Smooth muscle cell (in vitro differentiated cells): ENCODE results near the gene FSCN2. TPM values are rescaled to one million over a fixed set of nuclear protein-coding genes. Genes with fewer than 3 reads are reported as not detected.

ENCODE experiments used
- DNase-seq: peaks from one replicate; lab custom pipeline; 2025; ENCODE audit not compliant: unreplicated experiment; lab: John Stamatoyannopoulos, UW
- H2AFZ ChIP-seq: fragments of 200-600 bp; sonication (generic); 2 replicates; pipeline ENCODE4 v1.6.0; 2016; ENCODE audit warnings: antibody characterized with exemption, low read depth, mild to moderate bottlenecking
- H3F3A ChIP-seq: fragments of 200-600 bp; sonication (generic); 2 replicates; pipeline ENCODE4 v1.6.0; 2017; ENCODE audit warnings: antibody characterized with exemption, low read depth
- H3K27ac ChIP-seq: fragments of 200-600 bp; sonication (generic); 2 replicates; pipeline ENCODE4 v1.5.1; 2016; ENCODE audit warnings: low read depth, mild to moderate bottlenecking
- H3K27me3 ChIP-seq: fragments of 200-600 bp; sonication (generic); 2 replicates; pipeline ENCODE4 v1.6.1; 2016; ENCODE audit warnings: low read depth, mild to moderate bottlenecking
- H3K36me3 ChIP-seq: fragments of 200-600 bp; sonication (generic); 2 replicates; pipeline ENCODE4 v1.5.1; 2016; ENCODE audit warnings: low read depth
- H3K4me1 ChIP-seq: fragments of 200-600 bp; sonication (generic); 2 replicates; pipeline ENCODE4 v1.5.1; 2016; ENCODE audit warnings: low read depth
- H3K4me2 ChIP-seq: fragments of 200-600 bp; sonication (generic); 2 replicates; pipeline ENCODE4 v1.6.0; 2016; ENCODE audit warnings: mild to moderate bottlenecking
- H3K4me3 ChIP-seq: fragments of 200-600 bp; sonication (generic); 2 replicates; pipeline ENCODE4 v1.5.1; 2016; ENCODE audit warnings: mild to moderate bottlenecking
- H3K79me2 ChIP-seq: fragments of 200-600 bp; sonication (generic); 2 replicates; pipeline ENCODE4 v1.6.0; 2016; ENCODE audit warnings: low read depth, mild to moderate bottlenecking
- H3K9ac ChIP-seq: fragments of 200-600 bp; sonication (generic); 2 replicates; pipeline ENCODE4 v1.6.0; 2016; ENCODE audit warnings: low read depth
- H3K9me3 ChIP-seq: fragments of 200-600 bp; sonication (generic); replicated peaks from 2 replicates; pipeline ENCODE4 v1.5.1; 2016; ENCODE audit warnings: low read depth
- H4K20me1 ChIP-seq: fragments of 200-600 bp; sonication (generic); 2 replicates; pipeline ENCODE4 v1.6.0; 2016; ENCODE audit warnings: low read depth
- WGBS: methylation state at CpG from one replicate; pipeline ENCODE4 v1.1.7; 2016; ENCODE audit warnings: low lambda C conversion rate; 5-methylcytosine and 5-hydroxymethylcytosine counted together
- polyA plus RNA-seq: library from polyadenylated mRNA; unstranded; fragments of >200 nt; fragmentation: Nextera tagmentation; extraction: Ambion mirVana; gene quantifications from 2 replicates; pipeline ENCODE4 v1.2.1, GENCODE V29; 2016
- total RNA-seq: library from RNA; depleted of rRNA; stranded (reverse); fragments of >200 nt; gene quantifications from 2 replicates; pipeline ENCODE4 v1.2.3, GENCODE V29; 2014
- TF ChIP-seq, protein P1 (sequence below): fragments of 200-600 bp; sonication (generic); IDR thresholded peaks from 2 replicates; pipeline ENCODE4 v1.5.1; 2017; ENCODE audit warnings: borderline replicate concordance, mild to moderate bottlenecking, antibody characterized with exemption; ENCODE audit not compliant: insufficient read depth, poor library complexity, severe bottlenecking

Gene FSCN2
- total and polyA plus RNA-seq, 2 experiments from 2014 or later, result 0.63 to 0.72 TPM

DNA sequence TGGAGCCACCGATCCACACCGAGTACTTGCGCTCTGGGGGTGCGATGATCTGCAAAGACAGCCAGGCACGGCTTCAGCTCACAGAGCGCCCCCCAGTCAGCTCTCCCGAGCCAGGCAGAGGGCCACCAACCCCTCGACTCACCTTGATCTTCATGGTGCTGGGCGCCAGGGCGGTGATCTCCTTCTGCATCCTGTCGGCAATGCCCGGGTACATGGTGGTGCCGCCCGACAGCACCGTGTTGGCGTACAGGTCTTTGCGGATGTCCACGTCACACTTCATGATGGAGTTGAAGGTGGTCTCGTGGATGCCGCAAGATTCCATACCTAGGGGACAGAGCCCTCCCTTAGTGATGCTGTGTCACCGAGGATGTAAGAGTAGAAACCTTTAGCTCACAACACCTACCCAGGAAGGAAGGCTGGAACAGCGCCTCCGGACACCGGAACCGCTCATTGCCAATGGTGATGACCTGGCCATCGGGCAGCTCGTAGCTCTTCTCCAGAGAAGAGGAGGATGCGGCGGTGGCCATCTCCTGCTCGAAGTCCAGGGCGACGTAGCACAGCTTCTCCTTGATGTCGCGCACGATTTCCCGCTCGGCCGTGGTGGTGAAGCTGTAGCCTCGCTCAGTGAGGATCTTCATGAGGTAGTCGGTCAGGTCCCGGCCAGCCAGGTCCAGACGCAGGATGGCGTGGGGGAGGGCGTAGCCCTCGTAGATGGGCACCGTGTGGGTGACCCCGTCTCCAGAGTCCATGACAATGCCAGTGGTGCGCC lies 17.2 kb upstream of the FSCN2 start:
- Histone ChIP-seq H2AFZ (no peak overlapping the region), H3K9me3 (no peaks in the 10 kb centered on the region), H3K4me1 (peaks cover 16% of the 10 kb centered on the region), H3K4me2 (peak overlapping the region; percentile 95), H3K4me3 (peak overlapping the region; percentile 96), H3K36me3 (peaks cover 3% of the 10 kb centered on the region), H3K27me3 (no peaks in the 10 kb centered on the region), H3F3A (peaks cover 57% of the 10 kb centered on the region), H3K9ac (peak overlapping the region; percentile 52), H3K79me2 (peaks cover 47% of the 10 kb centered on the region), H3K27ac (peak overlapping the region; percentile 65), H4K20me1 (peaks cover 65% of the 10 kb centered on the region)
- WGBS, result 2% methylated on average over 48 of the region's 48 CpGs
- TF ChIP-seq, protein P1, sequence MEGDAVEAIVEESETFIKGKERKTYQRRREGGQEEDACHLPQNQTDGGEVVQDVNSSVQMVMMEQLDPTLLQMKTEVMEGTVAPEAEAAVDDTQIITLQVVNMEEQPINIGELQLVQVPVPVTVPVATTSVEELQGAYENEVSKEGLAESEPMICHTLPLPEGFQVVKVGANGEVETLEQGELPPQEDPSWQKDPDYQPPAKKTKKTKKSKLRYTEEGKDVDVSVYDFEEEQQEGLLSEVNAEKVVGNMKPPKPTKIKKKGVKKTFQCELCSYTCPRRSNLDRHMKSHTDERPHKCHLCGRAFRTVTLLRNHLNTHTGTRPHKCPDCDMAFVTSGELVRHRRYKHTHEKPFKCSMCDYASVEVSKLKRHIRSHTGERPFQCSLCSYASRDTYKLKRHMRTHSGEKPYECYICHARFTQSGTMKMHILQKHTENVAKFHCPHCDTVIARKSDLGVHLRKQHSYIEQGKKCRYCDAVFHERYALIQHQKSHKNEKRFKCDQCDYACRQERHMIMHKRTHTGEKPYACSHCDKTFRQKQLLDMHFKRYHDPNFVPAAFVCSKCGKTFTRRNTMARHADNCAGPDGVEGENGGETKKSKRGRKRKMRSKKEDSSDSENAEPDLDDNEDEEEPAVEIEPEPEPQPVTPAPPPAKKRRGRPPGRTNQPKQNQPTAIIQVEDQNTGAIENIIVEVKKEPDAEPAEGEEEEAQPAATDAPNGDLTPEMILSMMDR, result no peak
- DNase-seq, result no peak

DNA sequence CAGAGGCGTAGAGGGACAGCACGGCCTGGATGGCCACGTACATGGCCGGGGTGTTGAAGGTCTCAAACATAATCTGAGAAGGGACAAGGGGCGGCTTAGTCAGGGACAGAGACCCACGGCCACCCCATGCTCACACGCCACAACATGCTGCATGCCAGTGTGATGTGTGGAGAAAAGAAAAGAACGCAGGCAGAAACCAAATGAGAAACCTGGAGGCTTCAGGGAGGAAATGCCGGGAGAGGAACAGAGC lies 16.7 kb upstream of the FSCN2 start:
- H2AFZ ChIP-seq, result no peak overlapping the region
- peaks cover 70% of the 10 kb centered on the region for H4K20me1 ChIP-seq

DNA sequence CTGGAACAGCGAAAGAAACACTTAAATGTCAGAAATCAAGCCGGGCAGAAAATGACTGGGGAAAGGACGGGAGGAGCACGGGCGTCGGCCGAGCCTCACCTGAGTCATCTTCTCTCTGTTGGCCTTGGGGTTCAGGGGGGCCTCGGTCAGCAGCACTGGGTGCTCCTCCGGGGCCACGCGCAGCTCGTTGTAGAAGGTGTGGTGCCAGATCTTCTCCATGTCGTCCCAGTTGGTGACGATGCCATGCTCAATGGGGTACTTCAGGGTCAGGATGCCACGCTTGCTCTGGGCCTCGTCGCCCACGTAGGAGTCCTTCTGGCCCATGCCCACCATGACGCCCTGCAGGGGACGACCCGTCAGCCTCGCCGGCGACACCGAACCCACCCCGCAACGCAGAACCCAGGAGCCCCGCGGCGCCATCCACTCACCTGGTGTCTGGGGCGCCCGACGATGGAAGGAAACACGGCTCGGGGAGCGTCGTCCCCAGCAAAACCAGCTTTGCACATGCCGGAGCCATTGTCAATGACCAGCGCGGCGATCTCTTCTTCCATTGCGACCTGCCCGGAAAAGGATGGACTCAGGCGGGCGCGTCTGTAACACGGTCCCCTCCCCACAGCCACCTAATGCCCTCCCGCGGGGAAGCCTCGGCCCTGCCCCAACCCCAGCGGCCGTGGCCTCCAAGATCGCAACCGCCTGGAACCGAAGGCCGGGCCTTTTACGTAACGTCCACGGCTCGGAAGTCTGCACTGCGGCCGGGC lies 16.2 kb upstream of the FSCN2 start:
- no peak for DNase-seq
- Histone ChIP-seq H4K20me1 (peaks cover 72% of the 10 kb centered on the region), H2AFZ (no peak overlapping the region)

More for the DNA sequence above, 16.7 kb upstream of the FSCN2 start:
- Histone ChIP-seq H3F3A (peaks cover 57% of the 10 kb centered on the region), H3K4me2 (peak overlapping the region; percentile 95), H3K9me3 (no peaks in the 10 kb centered on the region), H3K36me3 (peaks cover 3% of the 10 kb centered on the region), H3K27ac (peak overlapping the region; percentile 65), H3K4me1 (peaks cover 19% of the 10 kb centered on the region), H3K9ac (peak overlapping the region; percentile 52), H3K27me3 (no peaks in the 10 kb centered on the region), H3K79me2 (peaks cover 52% of the 10 kb centered on the region), H3K4me3 (peak overlapping the region; percentile 96)
- TF ChIP-seq, protein P1, result no peak
- 2% methylated on average over 9 of the region's 9 CpGs for WGBS
- DNase-seq, result no peak

More for the DNA sequence above, 16.2 kb upstream of the FSCN2 start:
- Histone ChIP-seq H3K79me2 (peaks cover 57% of the 10 kb centered on the region), H3K4me1 (peaks cover 23% of the 10 kb centered on the region), H3K27me3 (no peaks in the 10 kb centered on the region), H3K4me2 (peak overlapping the region; percentile 95), H3K4me3 (peak overlapping the region; percentile 96), H3K27ac (peak overlapping the region; percentile 65), H3K36me3 (peaks cover 3% of the 10 kb centered on the region), H3K9me3 (no peaks in the 10 kb centered on the region), H3K9ac (peak overlapping the region; percentile 52), H3F3A (peaks cover 57% of the 10 kb centered on the region)
- under 1% methylated on average over 54 of the region's 62 CpGs for WGBS
- TF ChIP-seq, protein P1, result no peak
